Fibroblast of skin of abdomen (primary cell): ENCODE data around the gene GDAP1L1.
A peak's percentile ranks its signal among the peaks of the same experiment; 100 is the strongest.
"Not testable (repeated sequence)": the region's sequence is repeated elsewhere in the genome, so short reads cannot be mapped to it uniquely, and the experiment has no call there.

Source experiments
- DNase-seq: peaks from one replicate; pipeline ENCODE4 v3.0.0-alpha.2; 2013

The GDAP1L1 gene

GRCh38 chr20:44255942-44256341, 8.8 kb downstream of the GDAP1L1 start:
- no peak for DNase-seq

DNA sequence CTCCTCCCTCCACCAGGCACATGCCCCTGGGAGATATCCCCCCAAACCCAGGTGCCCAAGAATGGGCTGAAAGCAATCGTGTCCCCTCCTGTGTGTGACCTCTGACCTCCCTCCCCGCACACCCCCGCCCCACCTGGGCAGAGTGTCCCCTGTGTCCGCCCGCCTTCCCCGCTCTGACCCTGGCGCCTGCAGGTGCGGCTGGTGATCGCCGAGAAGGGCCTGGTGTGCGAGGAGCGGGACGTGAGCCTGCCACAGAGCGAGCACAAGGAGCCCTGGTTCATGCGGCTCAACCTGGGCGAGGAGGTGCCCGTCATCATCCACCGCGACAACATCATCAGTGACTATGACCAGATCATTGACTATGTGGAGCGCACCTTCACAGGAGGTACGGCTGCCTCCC, 9.9 kb downstream of the GDAP1L1 start:
- DNase-seq = no peak

DNA sequence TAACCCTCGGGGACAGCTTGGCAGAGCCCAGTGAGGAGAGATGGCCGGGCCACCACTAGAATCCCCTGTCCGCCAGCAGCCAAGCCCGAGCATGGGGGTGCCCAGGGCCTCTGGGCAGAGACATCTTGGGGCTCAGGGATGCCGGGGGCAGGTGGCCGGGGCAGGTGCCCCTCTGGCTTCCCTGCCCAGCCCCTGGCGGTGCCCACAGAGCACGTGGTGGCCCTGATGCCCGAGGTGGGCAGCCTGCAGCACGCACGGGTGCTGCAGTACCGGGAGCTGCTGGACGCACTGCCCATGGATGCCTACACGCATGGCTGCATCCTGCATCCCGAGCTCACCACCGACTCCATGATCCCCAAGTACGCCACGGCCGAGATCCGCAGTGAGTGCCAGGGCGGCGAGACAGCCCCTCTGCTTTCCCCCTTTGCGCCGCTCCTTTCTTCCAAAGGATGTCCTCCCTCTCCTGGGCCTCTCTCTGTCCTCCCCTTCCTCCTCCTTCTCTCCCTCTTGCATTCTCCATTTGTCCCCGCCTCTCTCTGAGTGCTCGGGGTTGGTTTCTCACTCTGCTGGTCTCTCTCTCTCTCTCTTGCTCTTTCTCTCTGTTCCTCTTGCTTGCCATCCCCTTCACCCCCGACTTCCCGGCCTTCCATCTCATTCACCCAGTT, 11.2 kb downstream of the GDAP1L1 start:
- DNase-seq = no peak

DNA sequence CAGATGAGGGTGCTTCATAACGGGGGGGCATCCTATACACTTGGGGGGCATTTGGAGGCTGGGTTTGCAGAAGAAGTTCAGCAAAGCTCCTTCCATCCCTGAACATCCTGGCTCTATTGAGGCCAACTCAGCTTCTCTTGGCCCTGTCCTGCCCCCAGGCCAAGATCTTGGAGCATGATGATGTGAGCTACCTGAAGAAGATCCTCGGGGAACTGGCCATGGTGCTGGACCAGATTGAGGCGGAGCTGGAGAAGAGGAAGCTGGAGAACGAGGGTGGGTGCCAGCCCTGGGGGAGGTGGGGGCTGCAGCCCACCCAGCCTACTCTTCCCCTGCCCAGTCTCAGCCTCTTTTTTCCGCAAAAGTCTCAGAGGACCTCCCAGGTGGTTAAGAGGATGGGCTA, 17.2 kb downstream of the GDAP1L1 start:
- peak; percentile 2 for DNase-seq

GRCh38 chr20:44268802-44269201, 21.7 kb downstream of the GDAP1L1 start:
- no peak for DNase-seq

GRCh38 chr20:44271915-44272663, 25.0 kb downstream of the GDAP1L1 start:
- no peak for DNase-seq

DNA sequence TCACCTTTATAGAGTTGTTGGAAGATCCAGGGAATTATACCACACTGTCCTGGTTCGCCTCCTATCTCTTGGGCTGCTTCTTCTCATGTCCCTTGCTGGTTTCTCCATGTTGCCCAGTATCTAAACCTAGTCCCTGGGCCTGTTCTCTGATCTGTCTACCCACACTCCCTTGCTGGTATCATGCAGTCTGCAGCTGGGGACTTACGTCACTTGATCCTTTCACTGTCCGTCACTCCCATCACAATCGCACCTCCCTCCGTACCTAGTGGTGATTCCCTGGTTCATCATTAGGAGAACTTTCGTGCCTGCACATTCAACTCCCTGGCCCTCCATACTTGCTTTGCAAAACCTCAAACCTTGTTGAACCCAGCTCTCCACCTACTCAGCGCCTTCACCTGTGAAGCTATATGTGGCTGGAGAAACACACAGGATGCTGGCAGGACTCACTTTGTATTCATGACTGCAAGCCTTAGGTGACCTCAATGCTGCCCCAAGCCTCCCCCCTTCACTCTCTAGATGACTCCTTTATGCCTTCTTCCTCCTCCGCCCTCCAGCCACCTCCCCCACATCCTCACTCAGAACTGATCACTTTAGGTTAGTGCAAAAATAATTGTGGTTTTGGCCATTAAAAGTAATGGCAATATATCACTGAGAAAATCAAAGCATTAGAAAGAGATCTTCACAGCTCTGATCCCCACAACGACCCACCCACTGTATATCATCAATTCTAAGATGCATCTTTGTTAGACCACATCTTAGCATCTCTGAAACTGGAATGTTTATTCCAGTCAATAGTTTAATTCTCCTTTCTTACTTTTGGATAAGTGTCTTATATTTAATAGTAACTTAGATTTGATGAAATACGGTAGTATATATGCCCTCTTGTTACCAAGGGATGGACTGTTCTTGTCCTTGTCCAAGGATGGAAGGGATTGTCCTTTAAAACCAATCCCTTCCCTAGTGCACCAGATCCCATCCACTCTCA, 26.4 kb downstream of the GDAP1L1 start:
- no peak for DNase-seq

- no peak for DNase-seq
Measured at GRCh38 chr20:44274303-44275017, 27.4 kb downstream of the GDAP1L1 start.

GRCh38 chr20:44279228-44279627, 32.1 kb downstream of the GDAP1L1 start:
- DNase-seq = peak; percentile 72

DNA sequence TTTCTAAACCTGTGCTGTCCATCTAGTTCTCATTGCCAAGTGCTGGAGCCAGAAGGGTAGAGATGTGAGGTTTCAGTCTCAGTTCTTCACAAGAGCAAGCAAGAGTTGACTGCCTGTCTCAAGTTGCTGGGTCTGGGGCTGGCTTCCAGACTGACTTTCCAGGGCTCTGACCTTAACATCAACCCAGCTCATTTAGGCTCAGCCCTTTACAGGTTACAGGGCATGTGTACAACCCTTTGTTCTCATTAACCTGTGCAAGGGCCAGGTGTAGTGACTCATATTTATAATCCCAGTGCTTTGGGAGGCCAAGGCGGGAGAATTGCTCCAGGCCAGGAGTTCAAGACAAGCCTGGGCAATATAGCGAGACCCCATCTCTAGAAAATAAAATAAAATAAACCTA, 33.3 kb downstream of the GDAP1L1 start:
- DNase-seq = no peak

DNA sequence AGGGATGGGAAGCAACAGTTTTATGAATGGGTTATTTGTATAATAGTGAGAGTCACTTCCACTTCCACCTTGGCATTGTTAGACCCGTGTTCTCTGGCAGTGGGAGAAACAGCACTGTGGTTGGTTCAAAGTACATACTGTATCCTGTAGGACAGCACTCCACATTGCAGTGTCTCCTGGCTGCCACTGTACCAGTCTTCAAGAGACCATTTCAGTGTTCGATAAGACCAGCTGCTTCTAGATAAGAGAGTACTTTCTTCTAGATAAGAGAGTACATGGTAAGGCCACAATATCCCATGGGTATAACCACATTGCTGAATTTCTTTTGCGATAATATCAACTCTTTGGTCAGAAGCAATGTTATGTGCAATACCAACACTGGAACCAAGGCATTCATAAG, 35.1 kb downstream of the GDAP1L1 start:
- DNase-seq = no peak

DNA sequence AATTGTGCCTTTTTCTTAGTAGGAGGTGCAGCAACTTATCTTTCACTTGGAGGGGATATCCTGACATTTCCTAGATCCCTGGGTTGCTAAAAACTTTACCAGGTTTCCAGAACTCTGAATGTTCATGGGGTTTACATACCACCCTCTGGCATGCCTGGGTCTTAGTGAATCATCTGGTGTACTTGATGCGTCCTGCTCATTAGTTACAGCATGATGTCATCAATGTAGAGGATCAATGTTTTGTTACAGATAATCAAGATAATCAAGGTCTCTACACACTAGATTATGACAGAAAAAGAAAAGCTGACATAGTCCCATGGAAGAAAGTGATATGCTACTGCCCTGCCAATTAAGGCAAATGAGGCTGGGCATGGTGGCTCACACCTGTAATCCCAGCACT, 36.9 kb downstream of the GDAP1L1 start:
- DNase-seq = peak; percentile 9

GRCh38 chr20:44287272-44288097, 40.4 kb downstream of the GDAP1L1 start:
- DNase-seq = no peak

- DNase-seq = no peak
Measured at GRCh38 chr20:44288252-44288651, 41.1 kb downstream of the GDAP1L1 start.

DNA sequence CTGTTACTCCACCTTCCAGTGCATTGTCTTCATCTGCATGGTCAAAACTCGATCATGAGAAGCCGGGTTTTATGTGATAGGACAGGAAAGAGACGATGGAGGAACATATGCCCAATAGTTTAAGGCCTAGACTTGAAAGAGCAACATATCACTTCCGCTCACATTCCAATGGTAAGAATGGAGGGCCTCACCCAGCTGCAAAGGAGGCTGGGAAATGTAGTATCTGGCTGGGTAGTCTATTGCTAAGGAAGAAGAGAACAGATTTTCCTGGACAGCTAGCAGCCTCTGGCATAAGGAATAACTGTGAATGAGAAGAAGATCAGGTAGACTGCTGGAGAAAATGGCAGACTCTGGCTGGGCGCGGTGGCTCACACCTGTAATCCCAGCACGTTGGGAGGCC, 44.6 kb downstream of the GDAP1L1 start:
- no peak for DNase-seq

- DNase-seq = no peak
Measured at GRCh38 chr20:44296011-44296410, 48.9 kb downstream of the GDAP1L1 start.

- no peak for DNase-seq
Measured at GRCh38 chr20:44297721-44298120, 50.6 kb downstream of the GDAP1L1 start.

DNA sequence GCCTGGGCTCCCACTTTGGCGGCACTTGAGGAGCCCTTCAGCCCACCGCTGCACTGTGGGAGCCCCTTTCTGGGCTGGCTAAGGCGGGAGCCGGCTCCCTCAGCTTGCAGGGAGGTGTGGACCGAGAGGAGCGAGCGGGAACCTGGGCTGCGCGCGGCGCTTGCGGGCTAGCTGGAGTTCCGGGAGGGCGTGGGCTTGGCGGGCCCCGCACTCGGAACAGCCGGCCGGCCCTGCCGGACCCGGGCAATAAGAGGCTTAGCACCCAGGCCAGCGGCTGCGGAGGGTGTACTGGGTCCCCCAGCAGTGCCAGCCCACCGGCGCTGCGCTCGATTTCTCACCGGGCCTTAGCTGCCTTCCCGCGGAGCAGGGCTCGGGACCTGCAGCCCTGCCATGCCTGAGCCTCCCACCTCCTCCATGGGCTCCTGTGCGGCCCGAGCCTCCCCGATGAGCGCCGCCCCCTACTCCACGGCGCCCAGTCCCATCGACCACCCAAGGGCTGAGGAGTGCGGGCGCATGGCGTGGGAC, 52.0 kb downstream of the GDAP1L1 start:
- DNase-seq = not testable (repeated sequence)

- no peak for DNase-seq
Measured at GRCh38 chr20:44301285-44301684, 54.2 kb downstream of the GDAP1L1 start.

DNA sequence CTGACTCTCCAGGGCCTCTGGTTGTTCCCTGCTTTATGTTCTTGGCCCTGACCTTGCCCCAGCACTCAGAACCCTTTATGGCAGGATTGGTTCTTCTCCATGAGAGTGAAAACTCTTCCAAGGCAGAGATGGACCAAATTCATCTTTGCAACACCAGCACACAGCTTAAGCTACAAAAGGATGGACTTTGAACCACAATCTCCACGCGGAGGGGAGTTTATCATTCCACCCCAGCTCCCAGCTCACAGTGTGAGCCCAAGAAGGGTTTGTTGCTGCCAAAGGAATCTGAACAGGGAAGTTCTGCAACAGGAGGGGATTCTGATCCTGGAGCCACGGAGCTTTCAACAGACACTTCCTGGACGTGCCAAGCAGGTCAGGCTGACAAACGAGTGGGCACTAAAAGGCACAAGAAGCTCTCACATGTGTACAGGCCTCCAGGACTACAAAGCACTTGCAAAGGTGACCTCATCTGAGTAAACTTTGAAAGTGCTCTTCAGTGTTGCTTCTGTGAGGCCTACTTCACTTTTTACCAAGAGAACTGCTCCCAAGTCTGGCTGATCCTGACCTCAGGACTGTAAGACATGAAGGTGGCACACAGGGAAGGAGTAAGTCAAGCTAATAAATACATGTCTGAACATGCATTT, 55.0 kb downstream of the GDAP1L1 start:
- no peak for DNase-seq

GRCh38 chr20:44302736-44303135, 55.6 kb downstream of the GDAP1L1 start:
- DNase-seq = no peak
